HepG2 (cell line): Measurements from ENCODE around the gene PFKL. TPM values are rescaled to one million over a fixed set of nuclear protein-coding genes. Genes with fewer than 3 reads are reported as not detected.

Experiments
- ARNT2 ChIP-seq: sonication (generic); formaldehyde crosslinking; IDR thresholded peaks from 2 replicates; pipeline ENCODE4 v1.8.0; 2022; ENCODE audit warnings: mild to moderate bottlenecking, low read depth, missing genetic modification reagents, moderate library complexity
- CCDC6 ChIP-seq: sonication (generic); formaldehyde crosslinking; IDR thresholded peaks from 2 replicates; pipeline ENCODE4 v1.8.1; 2022; ENCODE audit warnings: mild to moderate bottlenecking, missing genetic modification reagents, moderate library complexity
- EZH2 ChIP-seq: conservative IDR thresholded peaks from 2 replicates; pipeline ENCODE4 v1.6.1; 2012; ENCODE audit warnings: mild to moderate bottlenecking, low read depth, low read length, moderate library complexity
- FOXK2 ChIP-seq: fragments of 450-650 bp; IDR thresholded peaks from 2 replicates; pipeline ENCODE4 v1.6.1; 2016
- KDM5A ChIP-seq: fragments of 200-600 bp; sonication (generic); IDR thresholded peaks from 2 replicates; pipeline ENCODE4 v1.7.0; 2018; ENCODE audit warnings: antibody characterized with exemption, mild to moderate bottlenecking, low read length, borderline replicate concordance
- MBNL3 ChIP-seq: fragments of 250-450 bp; sonication (Bioruptor Pico); conservative IDR thresholded peaks from 2 replicates; pipeline ENCODE4 v1.8.0; 2022; ENCODE audit warnings: mild to moderate bottlenecking, inconsistent platforms
- NFE2L2 ChIP-seq: fragments of 150-350 bp; IDR thresholded peaks from 2 replicates; pipeline ENCODE4 v1.6.1; 2014; ENCODE audit warnings: low read length
- NFIC ChIP-seq: IDR thresholded peaks from 2 replicates; pipeline ENCODE4 v1.6.1; 2012; ENCODE audit warnings: mild to moderate bottlenecking, low read length, inconsistent platforms
- NR3C1 ChIP-seq: sonication (generic); formaldehyde crosslinking; IDR thresholded peaks from 2 replicates; pipeline ENCODE4 v1.4.0; 2020; ENCODE audit warnings: missing genetic modification reagents
- ZBTB38 ChIP-seq: sonication (generic); formaldehyde crosslinking; IDR thresholded peaks from 2 replicates; pipeline ENCODE4 v1.5.1; 2020; ENCODE audit warnings: mild to moderate bottlenecking, missing genetic modification reagents
- ZFP82 ChIP-seq: sonication (generic); formaldehyde crosslinking; IDR thresholded peaks from 2 replicates; pipeline ENCODE4 v1.5.1; 2020; ENCODE audit warnings: mild to moderate bottlenecking, missing genetic modification reagents, borderline replicate concordance
- ZNF431 ChIP-seq: sonication (generic); formaldehyde crosslinking; IDR thresholded peaks from 2 replicates; pipeline ENCODE4 v1.9.0; 2022; ENCODE audit warnings: missing genetic modification reagents, low read depth, mild to moderate bottlenecking, borderline replicate concordance
- ZNF678 ChIP-seq: sonication (generic); formaldehyde crosslinking; IDR thresholded peaks from 2 replicates; pipeline ENCODE4 v1.4.0; 2020; ENCODE audit warnings: mild to moderate bottlenecking, missing genetic modification reagents
- ZSCAN21 ChIP-seq: sonication (generic); formaldehyde crosslinking; IDR thresholded peaks from 2 replicates; pipeline ENCODE4 v1.8.0; 2022; ENCODE audit warnings: mild to moderate bottlenecking, missing genetic modification reagents, moderate library complexity, borderline replicate concordance
- polyA plus RNA-seq, 8 experiments: library from polyadenylated mRNA; depleted of rRNA in 3 of 8; stranded (reverse) in 7 of 8; unstranded in 1 of 8; fragments of >200 nt; fragmentation: Illumina TruSeq in 4 of 8; extraction: Trizol in 4 of 8; gene quantifications; 2 replicates each; pipeline versions ENCODE4 v1.2.1 to v1.2.3, GENCODE V29; 2011 to 2016; ENCODE audit warnings: low read depth in 4 of 8, missing spikeins in 1 of 8, mixed read lengths in 1 of 8; ENCODE audit not compliant: insufficient read depth in 1 of 8
- total RNA-seq, 5 experiments: library from RNA; depleted of rRNA; stranded (reverse); fragments of >200 nt; fragmentation: Illumina TruSeq; extraction: Trizol; gene quantifications; 2 replicates each; pipeline ENCODE4 v1.2.3, GENCODE V29; 2016; ENCODE audit warnings: low read depth in 1 of 5
- TF ChIP-seq, protein P1 (sequence below): sonication (generic); formaldehyde crosslinking; conservative IDR thresholded peaks from 2 replicates; pipeline ENCODE4 v1.4.0; 2020; ENCODE audit warnings: mild to moderate bottlenecking, missing genetic modification reagents, moderate library complexity
- TF ChIP-seq, protein P2 (sequence below): sonication (generic); formaldehyde crosslinking; conservative IDR thresholded peaks from 2 replicates; pipeline ENCODE4 v1.5.0; 2020; ENCODE audit warnings: missing genetic modification reagents
- TF ChIP-seq, protein P3 (sequence below): IDR thresholded peaks from 2 replicates; pipeline ENCODE4 v1.6.1; 2018; ENCODE audit warnings: missing genetic modification reagents, mild to moderate bottlenecking, missing compliant biosample characterization
- TF ChIP-seq, protein P4 (sequence below): IDR thresholded peaks from 2 replicates; pipeline ENCODE4 v1.6.1; 2018; ENCODE audit warnings: missing genetic modification reagents
- TF ChIP-seq, protein P5 (sequence below), 2 experiments: fragments of 450-650 bp in 1 of 2; sonication (generic) in 1 of 2; formaldehyde crosslinking; IDR thresholded peaks; 2 replicates each; pipeline versions ENCODE4 v1.5.0 to v1.8.0; 2020 to 2022; ENCODE audit warnings: mild to moderate bottlenecking in 1 of 2, missing genetic modification reagents in 1 of 2

The PFKL gene
- total and polyA plus RNA-seq, 2 of the 13 experiments (the other 11 are each of a cell fraction or from before 2014, with no cell fraction given) = 92.8 to 106 TPM

DNA sequence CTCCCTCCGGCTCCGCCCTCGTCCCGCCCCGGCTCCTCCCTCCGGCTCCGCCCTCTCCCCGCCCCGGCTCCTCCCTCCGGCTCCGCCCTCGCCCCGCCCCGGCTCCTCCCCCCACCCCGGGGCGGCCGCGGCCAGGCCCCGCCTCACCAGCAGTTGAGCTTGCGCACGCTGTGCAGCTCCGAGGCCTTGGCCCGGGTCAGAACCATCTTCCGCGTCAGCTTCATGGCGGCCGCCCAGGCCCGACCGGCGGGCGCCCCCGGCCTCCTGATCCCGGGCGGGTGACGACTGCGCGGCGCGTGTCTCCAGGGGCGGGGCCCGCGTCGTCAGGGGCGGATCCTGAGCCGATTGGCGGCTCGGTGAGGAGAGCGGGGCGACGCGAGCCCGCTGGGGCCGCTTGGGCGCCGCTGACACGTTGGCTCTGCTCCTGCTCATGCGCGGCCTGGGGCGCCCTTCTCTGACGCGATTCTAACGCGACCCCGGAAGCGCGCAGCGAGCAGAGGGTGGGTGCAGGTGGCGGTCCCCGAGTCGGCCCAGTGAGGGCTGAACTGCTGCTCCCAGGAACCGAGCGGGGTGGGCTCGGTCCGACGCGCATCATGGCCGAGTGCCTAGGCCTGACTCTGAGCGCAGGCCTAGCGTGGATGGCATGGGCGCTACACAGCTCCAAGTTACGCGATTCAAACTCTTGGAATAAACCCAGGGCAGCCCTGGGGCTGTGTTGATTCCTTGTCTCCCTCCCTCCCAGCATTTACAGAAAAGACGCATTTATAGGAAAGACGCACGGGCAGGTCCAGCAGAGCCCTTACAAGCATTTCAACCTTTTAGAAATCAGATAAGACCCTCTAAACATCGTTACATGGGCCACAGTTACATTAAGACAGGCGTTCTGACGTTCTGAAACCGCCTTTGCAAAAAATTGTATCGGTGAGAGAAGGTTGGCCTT, 39.4 kb downstream of the PFKL start, which contains the start of gene CFAP410 (continued):
- TF ChIP-seq CCDC6 (CRISPR knock-in tag) (peak; percentile 52; the same call in 1 of the 2 replicates), KDM5A (peak; percentile 96), ZNF678 (CRISPR knock-in tag) (no peak), ARNT2 (no peak; the same call in 1 of the 2 replicates), ZSCAN21 (CRISPR knock-in tag) (peak; percentile 84; the same call in 1 of the 2 replicates), NFIC (no peak), FOXK2 (0 out of 2 replicates have a peak, but pooled peaks have one; percentile 13), NR3C1 (CRISPR knock-in tag) (no peak), EZH2 (no peak), ZFP82 (CRISPR knock-in tag) (no peak), ZBTB38 (peak; percentile 86), NFE2L2 (no peak), MBNL3 (CRISPR knock-in tag) (no peak), ZNF431 (peak; percentile 84)
- TF ChIP-seq, protein P1, sequence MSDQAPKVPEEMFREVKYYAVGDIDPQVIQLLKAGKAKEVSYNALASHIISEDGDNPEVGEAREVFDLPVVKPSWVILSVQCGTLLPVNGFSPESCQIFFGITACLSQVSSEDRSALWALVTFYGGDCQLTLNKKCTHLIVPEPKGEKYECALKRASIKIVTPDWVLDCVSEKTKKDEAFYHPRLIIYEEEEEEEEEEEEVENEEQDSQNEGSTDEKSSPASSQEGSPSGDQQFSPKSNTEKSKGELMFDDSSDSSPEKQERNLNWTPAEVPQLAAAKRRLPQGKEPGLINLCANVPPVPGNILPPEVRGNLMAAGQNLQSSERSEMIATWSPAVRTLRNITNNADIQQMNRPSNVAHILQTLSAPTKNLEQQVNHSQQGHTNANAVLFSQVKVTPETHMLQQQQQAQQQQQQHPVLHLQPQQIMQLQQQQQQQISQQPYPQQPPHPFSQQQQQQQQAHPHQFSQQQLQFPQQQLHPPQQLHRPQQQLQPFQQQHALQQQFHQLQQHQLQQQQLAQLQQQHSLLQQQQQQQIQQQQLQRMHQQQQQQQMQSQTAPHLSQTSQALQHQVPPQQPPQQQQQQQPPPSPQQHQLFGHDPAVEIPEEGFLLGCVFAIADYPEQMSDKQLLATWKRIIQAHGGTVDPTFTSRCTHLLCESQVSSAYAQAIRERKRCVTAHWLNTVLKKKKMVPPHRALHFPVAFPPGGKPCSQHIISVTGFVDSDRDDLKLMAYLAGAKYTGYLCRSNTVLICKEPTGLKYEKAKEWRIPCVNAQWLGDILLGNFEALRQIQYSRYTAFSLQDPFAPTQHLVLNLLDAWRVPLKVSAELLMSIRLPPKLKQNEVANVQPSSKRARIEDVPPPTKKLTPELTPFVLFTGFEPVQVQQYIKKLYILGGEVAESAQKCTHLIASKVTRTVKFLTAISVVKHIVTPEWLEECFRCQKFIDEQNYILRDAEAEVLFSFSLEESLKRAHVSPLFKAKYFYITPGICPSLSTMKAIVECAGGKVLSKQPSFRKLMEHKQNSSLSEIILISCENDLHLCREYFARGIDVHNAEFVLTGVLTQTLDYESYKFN (CRISPR knock-in tag) = peak; percentile 59
- TF ChIP-seq, protein P2, sequence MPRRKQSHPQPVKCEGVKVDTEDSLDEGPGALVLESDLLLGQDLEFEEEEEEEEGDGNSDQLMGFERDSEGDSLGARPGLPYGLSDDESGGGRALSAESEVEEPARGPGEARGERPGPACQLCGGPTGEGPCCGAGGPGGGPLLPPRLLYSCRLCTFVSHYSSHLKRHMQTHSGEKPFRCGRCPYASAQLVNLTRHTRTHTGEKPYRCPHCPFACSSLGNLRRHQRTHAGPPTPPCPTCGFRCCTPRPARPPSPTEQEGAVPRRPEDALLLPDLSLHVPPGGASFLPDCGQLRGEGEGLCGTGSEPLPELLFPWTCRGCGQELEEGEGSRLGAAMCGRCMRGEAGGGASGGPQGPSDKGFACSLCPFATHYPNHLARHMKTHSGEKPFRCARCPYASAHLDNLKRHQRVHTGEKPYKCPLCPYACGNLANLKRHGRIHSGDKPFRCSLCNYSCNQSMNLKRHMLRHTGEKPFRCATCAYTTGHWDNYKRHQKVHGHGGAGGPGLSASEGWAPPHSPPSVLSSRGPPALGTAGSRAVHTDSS = no peak
- TF ChIP-seq, protein P3, sequence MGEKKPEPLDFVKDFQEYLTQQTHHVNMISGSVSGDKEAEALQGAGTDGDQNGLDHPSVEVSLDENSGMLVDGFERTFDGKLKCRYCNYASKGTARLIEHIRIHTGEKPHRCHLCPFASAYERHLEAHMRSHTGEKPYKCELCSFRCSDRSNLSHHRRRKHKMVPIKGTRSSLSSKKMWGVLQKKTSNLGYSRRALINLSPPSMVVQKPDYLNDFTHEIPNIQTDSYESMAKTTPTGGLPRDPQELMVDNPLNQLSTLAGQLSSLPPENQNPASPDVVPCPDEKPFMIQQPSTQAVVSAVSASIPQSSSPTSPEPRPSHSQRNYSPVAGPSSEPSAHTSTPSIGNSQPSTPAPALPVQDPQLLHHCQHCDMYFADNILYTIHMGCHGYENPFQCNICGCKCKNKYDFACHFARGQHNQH (CRISPR knock-in tag) = peak; percentile 84
- TF ChIP-seq, protein P4, sequence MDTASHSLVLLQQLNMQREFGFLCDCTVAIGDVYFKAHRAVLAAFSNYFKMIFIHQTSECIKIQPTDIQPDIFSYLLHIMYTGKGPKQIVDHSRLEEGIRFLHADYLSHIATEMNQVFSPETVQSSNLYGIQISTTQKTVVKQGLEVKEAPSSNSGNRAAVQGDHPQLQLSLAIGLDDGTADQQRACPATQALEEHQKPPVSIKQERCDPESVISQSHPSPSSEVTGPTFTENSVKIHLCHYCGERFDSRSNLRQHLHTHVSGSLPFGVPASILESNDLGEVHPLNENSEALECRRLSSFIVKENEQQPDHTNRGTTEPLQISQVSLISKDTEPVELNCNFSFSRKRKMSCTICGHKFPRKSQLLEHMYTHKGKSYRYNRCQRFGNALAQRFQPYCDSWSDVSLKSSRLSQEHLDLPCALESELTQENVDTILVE (CRISPR knock-in tag) = peak; percentile 73; the same call in 1 of the 2 replicates
- TF ChIP-seq, protein P5, sequence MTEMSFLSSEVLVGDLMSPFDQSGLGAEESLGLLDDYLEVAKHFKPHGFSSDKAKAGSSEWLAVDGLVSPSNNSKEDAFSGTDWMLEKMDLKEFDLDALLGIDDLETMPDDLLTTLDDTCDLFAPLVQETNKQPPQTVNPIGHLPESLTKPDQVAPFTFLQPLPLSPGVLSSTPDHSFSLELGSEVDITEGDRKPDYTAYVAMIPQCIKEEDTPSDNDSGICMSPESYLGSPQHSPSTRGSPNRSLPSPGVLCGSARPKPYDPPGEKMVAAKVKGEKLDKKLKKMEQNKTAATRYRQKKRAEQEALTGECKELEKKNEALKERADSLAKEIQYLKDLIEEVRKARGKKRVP (CRISPR knock-in tag; IDR thresholded peaks at IDR 0.05) = 0 out of 4 replicates have a peak, but pooled peaks of 1 of the 2 experiments have one; percentile 31
